Measurements from ENCODE around the gene EEF2K. TPM values are rescaled to one million over a fixed set of nuclear protein-coding genes. Genes with fewer than 3 reads are reported as not detected.

EEF2K gene
- polyA plus RNA-seq, 1 experiment, result 10.9 TPM

DNA sequence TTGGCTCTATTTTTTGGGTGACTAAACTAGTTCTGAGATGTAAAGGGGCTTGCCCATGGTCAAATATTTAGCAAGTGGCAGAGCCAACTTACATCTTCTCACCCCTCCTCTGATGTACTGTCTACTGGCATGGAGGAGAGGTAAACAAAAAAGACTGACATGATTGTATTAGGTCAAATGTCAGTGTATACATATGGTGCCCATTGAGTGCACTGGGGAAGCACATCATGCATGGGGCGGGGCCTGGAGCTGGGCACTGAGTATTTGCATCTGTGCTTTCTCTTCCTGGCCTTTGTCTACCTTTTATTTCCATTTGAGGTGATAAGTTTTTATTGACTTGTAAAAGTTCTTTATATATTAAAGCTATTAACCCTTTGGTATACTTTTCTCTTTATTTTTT lies 68.8 kb downstream of the EEF2K start:
- ChIA-PET CTCF (interaction anchor here (1.9 kb wide), 1 partner anchor 25 kb away, joined by 4 read pairs; no protein-coding TSS in a partner anchor), POLR2A (no interaction called here)
- H3K4me3 ChIP-seq (ENCODE audit: low read depth, low read length), result no peak overlapping the region
- no peaks in the 10 kb centered on the region for H3K27me3 ChIP-seq (ENCODE audit: control insufficient read depth, insufficient read depth, low read length)
- H3K36me3 ChIP-seq (ENCODE audit: control insufficient read depth, insufficient read depth, low read length), result peaks cover 6% of the 10 kb centered on the region
- TF ChIP-seq, protein P1, sequence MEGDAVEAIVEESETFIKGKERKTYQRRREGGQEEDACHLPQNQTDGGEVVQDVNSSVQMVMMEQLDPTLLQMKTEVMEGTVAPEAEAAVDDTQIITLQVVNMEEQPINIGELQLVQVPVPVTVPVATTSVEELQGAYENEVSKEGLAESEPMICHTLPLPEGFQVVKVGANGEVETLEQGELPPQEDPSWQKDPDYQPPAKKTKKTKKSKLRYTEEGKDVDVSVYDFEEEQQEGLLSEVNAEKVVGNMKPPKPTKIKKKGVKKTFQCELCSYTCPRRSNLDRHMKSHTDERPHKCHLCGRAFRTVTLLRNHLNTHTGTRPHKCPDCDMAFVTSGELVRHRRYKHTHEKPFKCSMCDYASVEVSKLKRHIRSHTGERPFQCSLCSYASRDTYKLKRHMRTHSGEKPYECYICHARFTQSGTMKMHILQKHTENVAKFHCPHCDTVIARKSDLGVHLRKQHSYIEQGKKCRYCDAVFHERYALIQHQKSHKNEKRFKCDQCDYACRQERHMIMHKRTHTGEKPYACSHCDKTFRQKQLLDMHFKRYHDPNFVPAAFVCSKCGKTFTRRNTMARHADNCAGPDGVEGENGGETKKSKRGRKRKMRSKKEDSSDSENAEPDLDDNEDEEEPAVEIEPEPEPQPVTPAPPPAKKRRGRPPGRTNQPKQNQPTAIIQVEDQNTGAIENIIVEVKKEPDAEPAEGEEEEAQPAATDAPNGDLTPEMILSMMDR (IDR thresholded peaks at IDR 0.05; ENCODE audit: insufficient read depth, low read depth, low read length), result no peak
- no peak for DNase-seq (ENCODE audit: low read depth)

DNA sequence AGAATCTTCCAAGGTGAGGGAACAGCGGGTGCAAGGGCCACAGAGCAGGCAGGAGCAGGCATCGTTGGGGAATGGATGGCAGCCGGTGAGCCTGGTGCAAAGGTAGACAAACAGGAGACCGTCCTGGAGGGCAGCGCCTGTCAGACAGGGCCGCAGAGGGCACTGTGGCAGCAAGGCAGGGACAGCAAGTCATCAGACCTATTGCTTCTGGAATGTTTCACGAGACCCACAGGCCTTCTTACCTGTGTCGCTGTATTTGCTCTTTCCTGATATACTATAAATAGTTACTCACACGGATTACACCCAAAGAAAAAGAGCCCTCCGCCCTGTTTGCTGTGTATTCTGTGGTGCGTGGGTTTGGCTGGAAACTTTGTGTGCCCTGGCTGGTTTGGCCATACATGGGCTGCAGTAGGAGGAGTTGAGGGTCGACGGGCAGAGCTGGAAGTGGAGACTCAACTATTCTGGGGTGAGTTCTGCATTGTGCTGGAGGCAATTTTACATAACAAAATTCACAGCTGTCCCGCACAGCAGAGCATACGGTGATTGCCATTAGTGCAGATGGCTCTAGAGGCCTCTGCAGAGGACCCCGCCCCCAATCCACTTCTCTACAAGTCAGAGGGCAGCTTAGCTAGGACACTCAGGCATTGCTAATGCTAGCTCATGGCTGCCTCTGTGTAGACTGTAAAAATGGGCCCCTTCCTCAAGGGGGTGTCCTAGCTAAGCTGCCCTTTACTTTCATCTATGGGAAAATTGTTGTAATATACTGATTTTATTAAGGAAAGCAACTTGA lies 72.6 kb downstream of the EEF2K start:
- TF ChIP-seq, protein P1 (IDR thresholded peaks at IDR 0.05; ENCODE audit: insufficient read depth, low read depth, low read length), result no peak
- DNase-seq (ENCODE audit: low read depth), result no peak
- POLR2A ChIA-PET, result no interaction called here
- CTCF ChIA-PET, result interaction anchor here (0.7 kb wide), 1 partner anchor 58 kb away, joined by 3 read pairs; no protein-coding TSS in a partner anchor
- Histone ChIP-seq H3K36me3 (ENCODE audit: control insufficient read depth, insufficient read depth, low read length) (peaks cover 5% of the 10 kb centered on the region), H3K4me3 (ENCODE audit: low read depth, low read length) (no peak overlapping the region), H3K27me3 (ENCODE audit: control insufficient read depth, insufficient read depth, low read length) (no peaks in the 10 kb centered on the region)

DNA sequence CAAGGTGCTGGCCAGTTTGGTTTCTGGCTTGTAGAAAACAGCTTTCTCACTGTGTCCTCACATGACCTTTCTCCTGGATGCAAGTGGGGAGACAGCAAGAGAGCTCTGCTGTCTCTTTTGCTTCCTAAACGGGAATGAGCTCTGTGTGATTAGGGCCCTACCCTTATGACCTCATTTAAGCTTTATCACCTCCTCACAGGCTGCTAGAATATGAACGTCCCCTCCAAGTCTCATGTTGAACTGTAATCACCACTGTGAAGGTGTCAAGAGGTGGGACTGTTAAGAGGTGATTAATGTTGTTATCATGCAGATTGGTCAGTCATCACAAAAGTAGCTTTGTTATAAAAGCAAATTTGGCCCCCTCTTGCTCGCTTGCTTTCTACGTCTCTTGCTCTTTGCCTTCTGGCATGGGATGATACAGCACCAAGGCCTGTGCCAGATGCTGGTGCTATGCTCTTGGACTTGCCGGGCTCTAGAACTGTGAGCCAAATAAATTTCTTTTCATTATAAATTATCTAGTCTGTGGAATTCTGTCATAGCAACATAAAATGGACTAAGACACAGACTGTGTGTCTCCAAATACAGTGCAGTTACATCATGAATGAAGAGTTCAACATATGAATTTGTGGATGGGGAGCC lies 76.3 kb downstream of the EEF2K start:
- POLR2A ChIA-PET, result no interaction called here
- Histone ChIP-seq H3K4me3 (ENCODE audit: low read depth, low read length) (no peak overlapping the region), H3K36me3 (ENCODE audit: control insufficient read depth, insufficient read depth, low read length) (peaks cover 3% of the 10 kb centered on the region), H3K27me3 (ENCODE audit: control insufficient read depth, insufficient read depth, low read length) (no peaks in the 10 kb centered on the region)
- TF ChIP-seq, protein P1 (IDR thresholded peaks at IDR 0.05; ENCODE audit: insufficient read depth, low read depth, low read length), result no peak
- CTCF ChIA-PET, result no interaction called here
- no peak for DNase-seq (ENCODE audit: low read depth)

DNA sequence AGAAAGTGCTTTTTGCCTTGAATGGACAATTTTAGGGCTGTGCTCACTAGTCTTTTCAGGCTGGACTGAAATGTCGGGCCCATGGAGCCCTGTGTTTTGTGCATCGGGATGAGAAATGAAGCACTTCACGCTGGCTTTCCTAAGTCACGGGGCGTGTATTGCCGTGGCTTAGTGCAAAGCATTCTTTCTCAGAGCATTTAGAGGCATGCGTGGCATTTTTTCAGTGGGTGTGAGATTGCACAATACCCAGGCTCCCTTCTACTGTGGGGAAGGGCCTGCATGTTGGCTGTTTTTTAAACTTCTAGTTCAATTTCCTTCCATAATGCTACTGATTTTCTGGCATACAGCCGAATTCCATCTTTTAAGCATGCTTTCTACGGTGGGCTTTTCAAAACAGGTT lies 78.6 kb downstream of the EEF2K start:
- peaks cover 3% of the 10 kb centered on the region for H3K36me3 ChIP-seq (ENCODE audit: control insufficient read depth, insufficient read depth, low read length)
- CTCF ChIA-PET, result interaction anchor here (1.7 kb wide), 1 partner anchor 13 kb away, joined by 7 read pairs; the partner anchor contains the start of gene POLR3E
- H3K4me3 ChIP-seq (ENCODE audit: low read depth, low read length), result no peak overlapping the region
- no peak for DNase-seq (ENCODE audit: low read depth)
- TF ChIP-seq, protein P1 (IDR thresholded peaks at IDR 0.05; ENCODE audit: insufficient read depth, low read depth, low read length), result no peak
- POLR2A ChIA-PET, result no interaction called here
- no peaks in the 10 kb centered on the region for H3K27me3 ChIP-seq (ENCODE audit: control insufficient read depth, insufficient read depth, low read length)

DNA sequence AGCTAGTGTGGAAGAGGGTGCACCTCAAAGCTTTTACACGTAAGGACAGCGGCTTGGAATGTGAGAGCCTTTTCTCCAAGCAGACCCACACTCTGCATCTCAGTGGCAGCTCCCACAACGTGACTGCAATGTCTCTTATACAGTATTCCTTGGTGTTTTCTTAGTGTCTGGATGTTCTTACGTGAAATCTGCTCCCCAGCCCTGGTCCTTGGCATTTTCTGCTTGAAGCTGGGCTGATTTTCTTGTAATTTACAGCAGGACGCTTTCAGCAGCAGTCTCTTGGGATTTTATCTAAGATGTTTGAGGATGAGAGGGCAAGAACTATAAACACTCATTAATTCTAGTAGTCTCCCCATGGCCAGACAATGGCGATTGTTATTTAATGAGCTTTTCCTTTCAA lies 79.0 kb downstream of the EEF2K start:
- no peak for DNase-seq (ENCODE audit: low read depth)
- Histone ChIP-seq H3K4me3 (ENCODE audit: low read depth, low read length) (no peak overlapping the region), H3K36me3 (ENCODE audit: control insufficient read depth, insufficient read depth, low read length) (peaks cover 3% of the 10 kb centered on the region), H3K27me3 (ENCODE audit: control insufficient read depth, insufficient read depth, low read length) (no peaks in the 10 kb centered on the region)
- CTCF ChIA-PET, result interaction anchor here (1.7 kb wide), 1 partner anchor 12 kb away, joined by 7 read pairs; the partner anchor contains the start of gene POLR3E
- POLR2A ChIA-PET, result no interaction called here
- TF ChIP-seq, protein P1 (IDR thresholded peaks at IDR 0.05; ENCODE audit: insufficient read depth, low read depth, low read length), result no peak

Data from BJ (cell line).